Sigmoid colon (tissue), 4 donors: ENCODE measurements around the gene SHC1.

Experiments
- POLR2AphosphoS5 ChIP-seq, 4 donors: sonication (generic); formaldehyde crosslinking; IDR thresholded peaks; one replicate each; pipeline ENCODE4 v1.6.1; 2017; ENCODE audit warnings: antibody characterized with exemption in 4 of 4
- TF ChIP-seq, protein P1 (sequence below), 4 experiments: fragments of 450-650 bp in 3 of 4; fragments of 200-600 bp in 1 of 4; IDR thresholded peaks; one replicate each; pipeline ENCODE4 v1.5.1; 2016 to 2019; ENCODE audit warnings: antibody characterized with exemption in 4 of 4, mild to moderate bottlenecking in 3 of 4, moderate library complexity in 2 of 4

- TF ChIP-seq, protein P1, sequence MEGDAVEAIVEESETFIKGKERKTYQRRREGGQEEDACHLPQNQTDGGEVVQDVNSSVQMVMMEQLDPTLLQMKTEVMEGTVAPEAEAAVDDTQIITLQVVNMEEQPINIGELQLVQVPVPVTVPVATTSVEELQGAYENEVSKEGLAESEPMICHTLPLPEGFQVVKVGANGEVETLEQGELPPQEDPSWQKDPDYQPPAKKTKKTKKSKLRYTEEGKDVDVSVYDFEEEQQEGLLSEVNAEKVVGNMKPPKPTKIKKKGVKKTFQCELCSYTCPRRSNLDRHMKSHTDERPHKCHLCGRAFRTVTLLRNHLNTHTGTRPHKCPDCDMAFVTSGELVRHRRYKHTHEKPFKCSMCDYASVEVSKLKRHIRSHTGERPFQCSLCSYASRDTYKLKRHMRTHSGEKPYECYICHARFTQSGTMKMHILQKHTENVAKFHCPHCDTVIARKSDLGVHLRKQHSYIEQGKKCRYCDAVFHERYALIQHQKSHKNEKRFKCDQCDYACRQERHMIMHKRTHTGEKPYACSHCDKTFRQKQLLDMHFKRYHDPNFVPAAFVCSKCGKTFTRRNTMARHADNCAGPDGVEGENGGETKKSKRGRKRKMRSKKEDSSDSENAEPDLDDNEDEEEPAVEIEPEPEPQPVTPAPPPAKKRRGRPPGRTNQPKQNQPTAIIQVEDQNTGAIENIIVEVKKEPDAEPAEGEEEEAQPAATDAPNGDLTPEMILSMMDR (IDR thresholded peaks at IDR 0.05): no peak
- TF ChIP-seq POLR2AphosphoS5 (IDR thresholded peaks at IDR 0.05): peak in 3 of 4 donors; percentile 68 to 75 (median 74)
Measured at GRCh38 chr1:154982897-154983648, 12.5 kb upstream of the SHC1 start, which contains the start of gene FLAD1.
